Measurements from ENCODE around the gene PCGF3.

PCGF3 gene

DNA sequence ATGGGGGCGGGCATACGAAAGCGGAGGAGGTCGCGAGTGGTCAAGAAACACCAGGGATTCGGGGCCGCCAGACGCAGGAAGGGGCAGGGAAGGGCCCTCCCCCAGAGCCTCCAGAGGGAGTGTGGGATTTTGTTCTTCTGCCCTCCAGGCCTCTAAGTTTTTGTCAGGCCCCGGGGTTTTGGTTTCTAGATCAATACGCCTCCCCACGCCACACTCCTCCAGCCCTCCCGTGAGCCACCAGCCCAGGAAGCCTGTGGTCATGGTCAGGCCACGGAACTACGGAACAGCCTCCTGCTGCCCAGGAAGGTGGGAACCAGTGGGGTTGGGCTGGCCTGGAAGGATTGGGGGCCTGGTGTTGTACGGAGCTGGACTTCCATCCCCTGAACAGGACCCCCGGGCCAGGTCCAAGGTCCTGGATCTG lies 81.9 kb downstream of the PCGF3 start:
- Histone ChIP-seq H3K4me2 (no peak overlapping the region), H3K9ac (no peak overlapping the region), H3K27ac (no peak overlapping the region)

DNA sequence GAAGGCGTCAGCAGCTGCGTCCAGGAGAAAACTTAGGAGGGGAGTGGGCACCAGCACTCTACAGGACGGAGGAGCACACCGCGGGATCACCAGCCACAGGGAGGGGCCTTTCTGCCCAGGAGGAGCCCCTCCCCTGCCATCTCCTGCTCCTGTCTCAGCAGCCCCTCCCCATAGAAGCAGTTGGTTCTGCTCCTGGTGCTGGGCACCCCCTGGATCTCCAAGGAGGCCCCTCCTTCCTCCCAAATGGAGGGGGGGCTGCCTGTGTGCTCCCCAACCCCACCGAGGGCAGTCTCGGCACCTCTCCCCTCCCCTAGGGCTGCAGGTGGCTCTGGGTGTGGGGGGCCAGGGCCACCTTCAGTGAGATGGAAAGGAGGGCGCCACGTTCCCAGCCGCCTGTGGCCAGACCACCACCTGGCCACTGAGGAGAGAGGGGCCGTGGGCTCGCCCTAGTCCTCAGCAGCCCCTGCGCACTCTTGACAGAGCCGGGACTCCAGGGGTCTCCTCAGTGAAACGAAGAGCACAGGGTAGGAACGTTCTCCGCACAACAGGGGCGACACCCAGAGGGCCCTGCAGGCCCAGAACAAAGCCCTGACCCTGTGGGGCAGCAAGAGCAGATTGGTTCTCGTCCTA lies 82.5 kb downstream of the PCGF3 start:
- no peaks in the 10 kb centered on the region for H3K36me3 ChIP-seq (ENCODE audit: insufficient read depth)
- no peak overlapping the region for H3K4me3 ChIP-seq (IDR thresholded peaks at IDR 0.05; ENCODE audit: insufficient read depth, low read depth, low read length)
- no peaks in the 10 kb centered on the region for H3K79me2 ChIP-seq (ENCODE audit: insufficient read depth, low read depth)
- H3K9ac ChIP-seq: no peak overlapping the region
- H3K4me1 ChIP-seq (ENCODE audit: low read depth, poor library complexity, severe bottlenecking): no peaks in the 10 kb centered on the region
- no peak overlapping the region for H3K27ac ChIP-seq
- TF ChIP-seq, protein P1, sequence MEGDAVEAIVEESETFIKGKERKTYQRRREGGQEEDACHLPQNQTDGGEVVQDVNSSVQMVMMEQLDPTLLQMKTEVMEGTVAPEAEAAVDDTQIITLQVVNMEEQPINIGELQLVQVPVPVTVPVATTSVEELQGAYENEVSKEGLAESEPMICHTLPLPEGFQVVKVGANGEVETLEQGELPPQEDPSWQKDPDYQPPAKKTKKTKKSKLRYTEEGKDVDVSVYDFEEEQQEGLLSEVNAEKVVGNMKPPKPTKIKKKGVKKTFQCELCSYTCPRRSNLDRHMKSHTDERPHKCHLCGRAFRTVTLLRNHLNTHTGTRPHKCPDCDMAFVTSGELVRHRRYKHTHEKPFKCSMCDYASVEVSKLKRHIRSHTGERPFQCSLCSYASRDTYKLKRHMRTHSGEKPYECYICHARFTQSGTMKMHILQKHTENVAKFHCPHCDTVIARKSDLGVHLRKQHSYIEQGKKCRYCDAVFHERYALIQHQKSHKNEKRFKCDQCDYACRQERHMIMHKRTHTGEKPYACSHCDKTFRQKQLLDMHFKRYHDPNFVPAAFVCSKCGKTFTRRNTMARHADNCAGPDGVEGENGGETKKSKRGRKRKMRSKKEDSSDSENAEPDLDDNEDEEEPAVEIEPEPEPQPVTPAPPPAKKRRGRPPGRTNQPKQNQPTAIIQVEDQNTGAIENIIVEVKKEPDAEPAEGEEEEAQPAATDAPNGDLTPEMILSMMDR (conservative IDR thresholded peaks at IDR 0.05; ENCODE audit: low read depth, low read length): no peak
- no peaks in the 10 kb centered on the region for H3K27me3 ChIP-seq (ENCODE audit: insufficient read depth, low read depth)
- no peak overlapping the region for H2AFZ ChIP-seq (ENCODE audit: low read depth)
- H3K4me2 ChIP-seq: no peak overlapping the region
- no peaks in the 10 kb centered on the region for H4K20me1 ChIP-seq (ENCODE audit: insufficient read depth)

More for the DNA sequence above, 81.9 kb downstream of the PCGF3 start:
- no peak overlapping the region for H2AFZ ChIP-seq (ENCODE audit: low read depth)
- no peaks in the 10 kb centered on the region for H3K27me3 ChIP-seq (ENCODE audit: insufficient read depth, low read depth)
- H3K79me2 ChIP-seq (ENCODE audit: insufficient read depth, low read depth): no peaks in the 10 kb centered on the region
- H3K4me3 ChIP-seq (IDR thresholded peaks at IDR 0.05; ENCODE audit: insufficient read depth, low read depth, low read length): no peak overlapping the region
- no peaks in the 10 kb centered on the region for H3K36me3 ChIP-seq (ENCODE audit: insufficient read depth)
- H3K4me1 ChIP-seq (ENCODE audit: low read depth, poor library complexity, severe bottlenecking): no peaks in the 10 kb centered on the region
- TF ChIP-seq, protein P1 (conservative IDR thresholded peaks at IDR 0.05; ENCODE audit: low read depth, low read length): no peak
- H4K20me1 ChIP-seq (ENCODE audit: insufficient read depth): no peaks in the 10 kb centered on the region

DNA sequence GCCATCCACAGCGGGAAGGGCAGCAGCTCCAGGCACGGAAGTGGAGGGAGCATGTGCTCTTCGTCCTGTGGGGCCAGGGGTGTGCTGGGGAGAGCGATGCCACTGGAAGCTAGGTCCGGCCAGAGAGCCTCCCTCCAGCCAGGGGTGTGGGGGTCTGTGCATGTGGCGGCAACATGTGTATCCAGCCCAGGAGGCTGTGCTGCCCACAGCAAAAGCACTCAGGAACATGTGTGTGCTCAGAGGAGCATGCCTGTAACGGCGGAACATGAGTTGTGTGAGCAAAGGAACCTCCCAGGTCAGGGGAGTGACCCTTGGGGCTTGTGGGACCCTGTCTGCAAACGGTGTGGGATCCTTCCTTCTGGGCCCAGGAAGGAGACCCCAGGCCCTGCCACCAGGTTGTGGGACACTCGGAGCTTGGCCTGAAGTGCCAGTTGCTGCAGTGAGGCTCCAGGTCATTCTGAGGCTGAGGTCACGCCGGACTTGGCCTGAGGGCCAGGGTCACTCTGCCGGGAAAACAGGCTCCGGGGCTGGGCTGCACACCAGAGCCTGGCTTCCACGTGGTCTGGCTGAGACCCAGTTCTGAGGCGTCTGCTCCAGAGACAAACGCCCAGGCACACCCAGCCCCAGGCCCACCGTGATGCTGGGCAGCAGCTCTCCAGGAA lies 83.1 kb downstream of the PCGF3 start:
- Histone ChIP-seq H3K4me1 (ENCODE audit: low read depth, poor library complexity, severe bottlenecking) (no peaks in the 10 kb centered on the region), H3K9ac (no peak overlapping the region), H3K4me3 (IDR thresholded peaks at IDR 0.05; ENCODE audit: insufficient read depth, low read depth, low read length) (no peak overlapping the region), H3K27me3 (ENCODE audit: insufficient read depth, low read depth) (no peaks in the 10 kb centered on the region), H3K4me2 (no peak overlapping the region), H2AFZ (ENCODE audit: low read depth) (no peak overlapping the region), H3K79me2 (ENCODE audit: insufficient read depth, low read depth) (no peaks in the 10 kb centered on the region), H4K20me1 (ENCODE audit: insufficient read depth) (no peaks in the 10 kb centered on the region), H3K36me3 (ENCODE audit: insufficient read depth) (no peaks in the 10 kb centered on the region), H3K27ac (no peak overlapping the region)
- TF ChIP-seq, protein P1 (conservative IDR thresholded peaks at IDR 0.05; ENCODE audit: low read depth, low read length): no peak

DNA sequence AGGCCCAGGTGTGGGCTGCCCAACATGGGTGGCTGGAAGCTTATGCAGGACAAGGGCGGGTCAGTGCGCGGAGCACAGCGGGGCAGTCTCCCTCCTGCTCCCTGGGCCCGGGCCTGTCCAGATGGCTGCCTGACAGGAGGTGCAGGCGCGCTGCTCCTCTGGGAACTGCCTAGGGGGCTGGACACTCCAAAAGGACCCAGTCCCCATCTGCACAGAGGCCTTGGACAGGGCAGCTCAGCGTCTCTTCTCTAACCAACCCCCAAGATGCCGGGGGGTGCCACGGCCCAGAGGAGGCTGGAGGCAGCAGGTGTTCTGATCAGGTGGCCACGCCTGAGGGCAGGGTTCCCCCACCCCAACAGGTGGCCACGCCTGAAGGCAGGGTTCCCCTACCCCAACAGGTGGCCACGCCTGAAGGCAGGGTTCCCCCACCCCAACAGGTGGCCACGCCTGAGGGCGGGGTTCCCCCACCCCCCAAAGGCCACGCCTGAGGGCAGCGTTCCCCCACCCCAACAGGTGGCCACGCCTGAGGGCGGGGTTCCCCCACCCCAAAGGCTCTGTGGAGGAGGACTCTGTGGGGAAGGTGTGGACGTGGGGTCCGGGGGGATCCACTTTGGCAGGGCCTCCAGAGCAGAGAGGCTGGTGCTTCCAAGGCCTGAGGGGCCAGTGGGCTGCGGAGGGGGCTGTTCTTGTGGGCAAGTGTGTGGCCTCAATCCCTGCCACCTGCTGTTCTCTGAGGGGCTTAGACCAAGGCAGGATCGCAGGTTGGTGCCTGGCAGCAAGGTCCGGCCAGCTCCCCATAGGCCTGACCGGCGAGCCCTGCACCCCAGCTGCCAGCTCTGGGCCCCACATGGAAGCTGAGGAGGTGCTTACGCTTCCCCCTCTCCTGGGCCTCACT lies 84.2 kb downstream of the PCGF3 start:
- Histone ChIP-seq H3K79me2 (ENCODE audit: insufficient read depth, low read depth) (no peaks in the 10 kb centered on the region), H3K36me3 (ENCODE audit: insufficient read depth) (no peaks in the 10 kb centered on the region), H2AFZ (ENCODE audit: low read depth) (no peak overlapping the region), H3K4me1 (ENCODE audit: low read depth, poor library complexity, severe bottlenecking) (no peaks in the 10 kb centered on the region), H3K27ac (no peak overlapping the region), H3K4me2 (no peak overlapping the region), H3K27me3 (ENCODE audit: insufficient read depth, low read depth) (no peaks in the 10 kb centered on the region), H3K9ac (no peak overlapping the region), H3K4me3 (IDR thresholded peaks at IDR 0.05; ENCODE audit: insufficient read depth, low read depth, low read length) (no peak overlapping the region), H4K20me1 (ENCODE audit: insufficient read depth) (no peaks in the 10 kb centered on the region)
- TF ChIP-seq, protein P1 (conservative IDR thresholded peaks at IDR 0.05; ENCODE audit: low read depth, low read length): no peak

All from KMS-11 (cell line).